ENCODE data around the gene SLFN11.

DNA sequence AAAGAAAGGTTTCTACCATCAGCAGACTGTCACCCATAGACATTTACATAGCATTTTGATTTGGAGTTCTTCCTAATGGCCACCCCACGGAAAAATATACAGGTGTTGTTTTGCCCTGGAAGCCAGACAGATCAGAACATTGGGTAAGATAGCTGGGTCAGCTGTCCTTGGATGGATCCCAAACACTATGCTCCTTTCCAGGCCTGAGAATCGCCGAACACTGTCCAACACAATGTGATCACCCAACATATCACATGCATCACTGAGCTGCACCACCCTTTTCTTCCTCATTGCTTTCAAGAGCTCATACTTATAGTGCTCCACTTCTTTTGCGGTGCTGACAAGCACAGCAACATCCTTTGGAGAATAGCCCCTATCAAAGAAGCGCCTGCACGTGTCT is 21.1 kb downstream of the SLFN11 start:
- TF ChIP-seq, protein P1, sequence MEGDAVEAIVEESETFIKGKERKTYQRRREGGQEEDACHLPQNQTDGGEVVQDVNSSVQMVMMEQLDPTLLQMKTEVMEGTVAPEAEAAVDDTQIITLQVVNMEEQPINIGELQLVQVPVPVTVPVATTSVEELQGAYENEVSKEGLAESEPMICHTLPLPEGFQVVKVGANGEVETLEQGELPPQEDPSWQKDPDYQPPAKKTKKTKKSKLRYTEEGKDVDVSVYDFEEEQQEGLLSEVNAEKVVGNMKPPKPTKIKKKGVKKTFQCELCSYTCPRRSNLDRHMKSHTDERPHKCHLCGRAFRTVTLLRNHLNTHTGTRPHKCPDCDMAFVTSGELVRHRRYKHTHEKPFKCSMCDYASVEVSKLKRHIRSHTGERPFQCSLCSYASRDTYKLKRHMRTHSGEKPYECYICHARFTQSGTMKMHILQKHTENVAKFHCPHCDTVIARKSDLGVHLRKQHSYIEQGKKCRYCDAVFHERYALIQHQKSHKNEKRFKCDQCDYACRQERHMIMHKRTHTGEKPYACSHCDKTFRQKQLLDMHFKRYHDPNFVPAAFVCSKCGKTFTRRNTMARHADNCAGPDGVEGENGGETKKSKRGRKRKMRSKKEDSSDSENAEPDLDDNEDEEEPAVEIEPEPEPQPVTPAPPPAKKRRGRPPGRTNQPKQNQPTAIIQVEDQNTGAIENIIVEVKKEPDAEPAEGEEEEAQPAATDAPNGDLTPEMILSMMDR (IDR thresholded peaks at IDR 0.05; ENCODE audit: poor library complexity), result no peak
- TF ChIP-seq EZH2 (IDR thresholded peaks at IDR 0.05; ENCODE audit: borderline replicate concordance), result no peak

All from hepatocyte (in vitro differentiated cells).